Medulla oblongata (tissue), 1 donor: ENCODE results near the gene AATK.

Experiments
- DNase-seq: peaks from one replicate; pipeline ENCODE4 v3.0.0-alpha.2; 2015; ENCODE audit errors: extremely low spot score

The AATK gene

GRCh38 chr17:81071761-81072741, 94.0 kb downstream of the AATK start:
- no peak for DNase-seq

- no peak for DNase-seq
Observed at GRCh38 chr17:81070541-81071246, 95.3 kb downstream of the AATK start.

- DNase-seq: no peak
Observed at GRCh38 chr17:81069135-81069645, 96.8 kb downstream of the AATK start.

- DNase-seq: no peak
Observed at GRCh38 chr17:81068411-81069134, 97.4 kb downstream of the AATK start.

- DNase-seq: no peak
Observed at GRCh38 chr17:81067391-81067811, 98.6 kb downstream of the AATK start.
